CD4-positive, alpha-beta T cell treated with Interleukin-15 for 4 hours (primary cell): ENCODE data around the gene ADH5.
"Not testable (repeated sequence)": the region's sequence is repeated elsewhere in the genome, so short reads cannot be mapped to it uniquely, and the experiment has no call there.

Experiments
- DNase-seq: peaks from one replicate; pipeline ENCODE4 v3.0.0-alpha.2; 2020; ENCODE audit warnings: low spot score

ADH5 gene

DNA sequence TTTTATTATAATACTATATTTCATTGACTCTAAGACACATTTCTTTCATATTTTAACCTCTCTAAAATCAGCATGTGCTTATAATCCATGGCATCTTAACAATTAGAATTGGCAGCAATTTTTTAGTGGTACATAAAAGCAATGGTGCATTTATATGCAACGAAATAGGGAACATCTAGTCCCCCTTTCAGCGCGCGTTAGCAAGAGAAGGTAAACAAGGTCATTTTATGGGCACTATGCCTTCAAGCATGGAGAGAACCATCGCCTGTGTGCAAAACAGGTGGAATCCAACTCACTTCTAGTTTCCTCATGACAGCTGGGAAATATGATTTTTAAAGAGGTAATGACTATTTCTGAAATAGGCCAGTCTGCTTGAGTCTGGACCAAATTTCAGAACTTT, 6.4 kb downstream of the ADH5 start:
- DNase-seq, result no peak

DNA sequence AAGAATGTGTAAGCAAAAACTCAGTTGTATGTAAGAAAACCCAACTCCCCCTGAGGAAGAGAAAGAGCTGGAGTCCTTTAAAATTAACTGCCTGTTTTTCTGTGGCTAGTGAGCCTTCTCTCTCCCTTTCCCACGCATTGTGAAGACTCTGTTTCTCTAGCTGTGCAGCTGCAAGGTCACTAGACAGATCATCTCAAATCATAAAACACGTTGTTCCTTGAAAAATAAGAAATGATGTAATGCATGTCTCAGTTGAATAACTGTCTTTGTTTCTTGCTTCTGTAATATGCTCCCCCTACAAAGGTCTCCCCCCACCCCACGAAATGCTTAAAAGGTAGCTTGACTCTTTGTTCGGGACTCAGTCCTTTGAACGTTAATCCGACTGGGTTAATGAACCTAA, 7.7 kb downstream of the ADH5 start:
- not testable (repeated sequence) for DNase-seq

DNA sequence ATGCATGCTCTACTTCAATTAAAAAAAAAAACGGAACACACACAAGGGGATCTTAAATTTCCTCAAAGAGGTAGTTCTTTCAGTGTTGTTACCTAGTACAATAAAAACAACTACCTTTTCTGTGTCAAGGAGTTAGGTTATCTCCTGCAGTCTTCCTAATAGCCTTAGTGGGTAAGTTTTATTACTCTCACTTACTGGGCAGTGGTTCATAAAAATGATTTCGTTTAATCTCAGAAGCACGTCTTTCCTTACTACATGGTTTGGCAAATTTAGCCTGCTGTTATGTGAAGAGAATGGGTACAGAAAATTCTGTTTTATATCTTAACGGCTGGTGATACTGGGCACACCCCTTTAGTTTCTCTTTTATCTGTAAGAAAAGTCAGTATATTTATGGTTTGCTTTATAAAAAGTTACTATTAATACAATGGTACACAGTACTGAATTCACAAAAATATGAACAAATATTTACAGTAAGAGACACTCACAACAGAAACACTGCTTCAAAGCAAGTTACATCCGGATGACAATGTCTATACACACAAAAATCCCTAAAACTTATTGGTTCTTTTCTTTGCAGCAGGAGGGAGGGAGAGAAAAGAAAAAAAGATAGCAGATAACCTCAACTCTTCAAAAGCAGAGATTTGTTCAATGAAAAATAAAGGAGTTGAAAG, 8.8 kb downstream of the ADH5 start:
- no peak for DNase-seq

DNA sequence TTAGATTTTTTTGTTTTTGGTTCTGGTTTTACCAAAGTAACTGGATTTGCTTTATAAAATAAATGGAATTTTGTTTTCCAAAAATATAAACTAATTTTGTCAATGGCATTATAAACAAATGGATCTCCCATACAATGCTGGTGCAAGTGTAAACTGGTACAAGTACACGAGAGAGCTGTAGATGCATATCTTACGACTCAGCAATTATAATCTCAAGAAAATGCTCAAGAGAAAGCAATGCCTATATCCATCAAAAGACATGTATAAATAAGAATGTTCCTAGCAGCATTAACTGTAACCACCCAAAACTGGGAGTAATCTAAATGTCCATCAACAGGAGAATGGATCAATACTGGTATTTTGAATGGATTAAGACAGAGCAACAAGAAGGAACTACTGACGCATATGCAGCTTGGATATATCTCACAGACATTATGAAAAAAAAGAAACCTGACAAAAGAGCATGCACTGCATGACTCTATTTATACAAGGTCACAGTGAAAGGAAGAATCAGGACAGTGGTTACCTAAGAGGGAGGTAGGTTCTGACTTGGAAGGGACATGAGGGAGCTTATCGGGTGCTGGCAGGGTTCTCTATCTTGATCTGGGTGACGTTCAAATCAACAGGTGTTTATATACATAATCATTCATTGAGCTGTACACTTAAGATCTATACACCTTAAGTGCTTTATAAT, 9.5 kb downstream of the ADH5 start:
- DNase-seq, result no peak

DNA sequence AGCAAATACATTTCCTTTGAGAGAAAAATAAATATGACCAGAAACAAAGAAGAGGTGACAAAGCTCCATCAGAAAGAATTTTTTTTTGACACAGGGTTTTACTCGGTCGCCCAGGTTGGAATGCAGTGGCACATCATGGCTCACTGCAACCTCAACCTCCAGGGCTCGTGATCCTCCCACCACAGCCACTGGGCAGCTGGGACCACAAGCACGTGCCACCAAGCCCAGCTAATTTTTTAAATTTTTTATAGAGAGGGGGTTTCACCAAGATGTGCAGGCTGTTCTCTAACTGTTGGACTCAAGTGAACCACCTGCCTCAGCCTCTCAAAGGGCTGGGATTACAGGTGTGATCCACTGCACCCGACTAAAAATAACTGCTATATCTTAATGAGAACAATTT, 10.3 kb downstream of the ADH5 start:
- no peak for DNase-seq

DNA sequence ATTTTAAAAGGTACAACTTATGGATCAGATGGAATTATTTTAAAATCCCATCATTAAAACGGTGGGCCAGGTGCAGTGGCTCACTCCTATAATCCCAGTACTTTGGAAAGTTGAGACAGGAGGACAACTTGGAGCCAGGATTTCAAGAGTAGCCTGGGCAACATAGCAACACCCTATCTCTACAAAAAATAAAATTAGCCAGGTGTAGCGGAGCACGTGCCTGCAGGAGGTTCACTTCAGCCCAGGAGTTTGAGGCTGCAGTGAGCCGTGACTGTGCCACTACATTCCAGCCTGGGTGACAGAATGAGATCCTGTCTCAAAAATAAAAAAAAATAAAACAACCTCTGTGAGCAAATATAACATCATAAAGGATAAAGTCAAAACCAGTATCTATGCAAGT, 11.4 kb downstream of the ADH5 start:
- no peak for DNase-seq

DNA sequence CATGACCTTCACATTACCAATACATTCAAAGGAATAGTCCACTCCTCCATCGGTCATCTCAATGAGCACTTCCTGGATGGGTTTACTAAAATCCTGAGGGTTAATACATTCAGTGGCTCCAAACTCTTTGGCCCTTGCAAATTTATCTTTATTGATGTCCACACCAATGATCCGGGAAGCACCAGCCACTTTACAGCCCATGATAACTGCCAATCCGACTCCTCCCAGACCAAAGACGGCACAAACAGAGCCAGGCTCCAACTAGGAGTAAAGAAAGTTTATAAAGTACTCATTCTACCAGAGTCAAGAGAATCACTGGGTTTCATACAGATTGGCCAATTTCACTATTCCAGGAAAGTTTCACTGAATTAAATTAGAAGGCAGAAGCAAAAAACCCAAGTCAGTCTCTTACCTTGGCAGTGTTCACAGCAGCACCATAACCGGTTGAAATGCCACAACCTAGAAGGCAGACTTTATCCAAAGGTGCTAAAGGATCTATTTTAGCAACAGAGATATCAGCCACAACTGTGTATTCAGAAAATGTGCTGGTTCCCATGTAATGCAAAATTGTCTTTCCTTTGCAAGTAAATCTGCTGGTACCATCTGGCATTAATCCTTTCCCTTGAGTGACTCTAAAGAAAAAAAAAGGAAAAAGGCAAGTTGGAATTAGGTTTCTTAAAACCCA, 12.2 kb downstream of the ADH5 start:
- no peak for DNase-seq

DNA sequence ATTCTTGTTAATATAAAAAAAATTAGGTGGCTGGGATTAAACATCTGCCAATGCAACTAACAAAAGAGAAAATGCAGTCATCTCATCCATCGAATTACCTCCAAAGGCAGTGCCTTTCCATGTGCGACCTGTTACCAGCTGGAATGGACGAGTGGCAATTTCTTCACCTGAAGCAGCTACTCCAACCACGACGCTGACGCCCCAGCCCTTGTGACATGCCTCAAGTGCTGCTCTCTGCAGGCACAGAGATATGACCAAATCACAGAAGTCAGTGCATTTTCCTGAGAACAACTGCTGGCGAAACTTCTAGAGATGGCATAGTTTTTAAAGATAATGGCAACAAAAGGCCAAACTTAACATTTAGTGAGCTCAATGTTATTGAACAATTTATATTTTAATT, 13.8 kb downstream of the ADH5 start:
- DNase-seq, result no peak

DNA sequence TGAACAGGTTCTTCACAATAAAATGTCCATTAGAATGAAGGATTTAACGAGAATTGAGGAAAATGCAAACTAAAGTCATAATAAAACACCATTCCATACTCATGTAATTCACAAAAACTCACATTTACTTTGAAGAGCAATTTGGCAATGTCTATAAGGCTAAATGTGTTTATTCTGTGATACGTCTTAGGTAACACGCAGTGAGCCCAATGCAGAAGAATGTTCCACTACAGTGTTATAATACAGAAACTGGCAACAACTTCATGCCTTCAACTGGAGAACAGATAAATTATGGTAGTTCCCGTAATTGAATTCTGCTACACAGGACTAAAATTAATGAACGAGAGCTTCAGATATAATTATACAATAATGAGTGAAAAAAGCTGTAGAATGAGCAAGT, 17.4 kb downstream of the ADH5 start:
- DNase-seq, result no peak

DNA sequence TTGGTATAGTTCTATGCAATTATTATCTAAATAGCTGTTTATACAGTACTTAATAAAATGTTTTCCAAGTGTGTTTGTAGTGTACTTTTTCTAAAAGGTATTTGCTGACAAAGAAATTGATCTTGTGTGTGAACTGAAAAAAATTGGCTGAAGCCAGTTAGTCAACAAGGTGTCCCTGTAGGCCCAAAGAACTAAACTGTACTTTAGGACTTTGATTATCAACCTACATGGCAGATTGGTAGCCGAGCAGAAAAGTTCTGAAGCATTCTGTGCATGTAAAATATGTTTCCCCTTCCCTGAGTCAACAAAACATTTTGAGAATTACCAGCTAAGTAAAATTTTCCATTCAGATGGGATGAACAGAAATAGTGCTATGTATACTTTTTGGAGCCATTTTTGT, 21.0 kb downstream of the ADH5 start:
- DNase-seq, result no peak

DNA sequence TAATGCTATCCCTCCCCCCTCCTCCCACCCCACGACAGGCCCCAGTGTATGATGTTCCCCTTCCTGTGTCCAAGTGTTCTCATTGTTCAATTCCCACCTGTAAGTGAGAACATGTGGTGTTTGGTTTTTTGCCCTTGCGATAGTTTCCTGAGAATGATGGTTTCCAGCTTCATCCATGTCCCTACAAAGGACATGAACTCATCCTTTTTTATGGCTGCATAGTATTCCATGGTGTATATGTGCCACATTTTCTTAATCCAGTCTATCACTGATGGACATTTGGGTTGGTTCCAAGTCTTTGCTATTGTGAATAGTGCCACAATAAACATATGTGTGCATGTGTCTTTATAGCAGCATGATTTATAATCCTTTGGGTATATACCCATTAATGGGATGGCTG, 23.1 kb downstream of the ADH5 start:
- DNase-seq, result not testable (repeated sequence)

DNA sequence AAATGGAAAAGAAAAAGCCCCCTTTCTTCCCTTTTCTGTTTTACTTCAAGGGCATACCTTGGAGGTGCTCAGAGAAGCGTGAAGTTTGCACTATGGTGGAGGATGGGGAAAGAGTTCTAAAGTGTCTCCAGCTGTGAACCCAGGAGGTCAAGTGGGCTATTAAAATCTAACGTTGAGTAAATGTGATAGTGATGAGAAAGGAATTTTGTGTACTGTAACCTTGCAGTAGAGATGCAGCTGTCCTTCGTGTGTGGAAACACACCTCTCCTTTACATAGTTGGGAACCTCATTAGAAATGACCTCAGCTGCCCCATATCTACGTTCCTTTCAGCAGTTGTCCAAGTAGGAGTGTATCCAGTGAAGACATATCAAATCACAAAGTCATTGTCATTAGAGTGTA, 26.5 kb downstream of the ADH5 start:
- no peak for DNase-seq

DNA sequence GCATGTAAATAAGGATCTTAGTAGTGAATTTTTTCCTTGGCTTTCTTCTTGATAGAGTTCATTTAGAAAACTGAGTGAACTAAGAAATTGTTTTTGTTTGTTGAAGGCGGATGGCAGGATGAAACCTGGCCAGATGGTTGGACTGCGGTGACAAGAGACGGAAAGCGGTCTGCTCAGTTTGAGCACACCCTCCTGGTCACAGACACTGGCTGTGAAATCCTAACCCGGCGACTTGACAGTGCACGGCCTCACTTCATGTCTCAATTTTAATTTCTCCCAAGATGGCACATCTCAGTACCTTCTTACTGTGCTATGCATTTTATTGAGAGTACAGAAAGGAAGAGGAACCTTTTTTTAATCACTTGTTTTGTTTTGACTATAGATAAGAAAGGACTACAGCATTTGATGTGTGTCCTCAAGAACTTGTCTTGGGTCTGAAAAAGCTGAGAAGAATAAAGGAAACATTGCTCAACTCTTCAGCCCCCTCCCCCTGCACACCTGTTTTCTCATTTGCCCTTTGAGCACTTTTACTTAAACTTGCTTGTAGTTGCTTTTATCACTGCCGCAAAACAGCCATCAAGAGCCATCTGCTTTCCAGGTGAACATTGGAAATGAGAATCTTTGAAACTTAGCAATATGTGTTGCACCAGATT, 27.4 kb downstream of the ADH5 start:
- no peak for DNase-seq

DNA sequence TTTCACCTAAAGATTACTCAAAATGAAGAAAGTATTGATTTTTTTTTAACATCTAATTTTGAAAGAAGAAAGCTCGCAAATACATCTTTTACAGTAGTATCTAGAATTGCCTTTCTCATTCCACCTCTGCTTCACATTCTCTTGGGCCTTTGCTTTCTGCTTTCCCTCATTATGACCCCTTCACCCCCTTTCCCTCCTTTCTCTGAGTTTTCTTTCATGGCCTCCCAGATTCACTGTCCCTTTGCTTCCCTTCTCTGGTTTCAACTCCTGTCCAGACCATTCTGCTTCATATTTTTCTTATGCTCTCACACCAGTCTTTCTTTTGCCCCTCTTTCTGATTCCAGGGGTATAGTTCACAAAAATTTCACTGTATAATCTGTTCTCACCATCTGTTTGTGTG, 29.0 kb downstream of the ADH5 start:
- no peak for DNase-seq

DNA sequence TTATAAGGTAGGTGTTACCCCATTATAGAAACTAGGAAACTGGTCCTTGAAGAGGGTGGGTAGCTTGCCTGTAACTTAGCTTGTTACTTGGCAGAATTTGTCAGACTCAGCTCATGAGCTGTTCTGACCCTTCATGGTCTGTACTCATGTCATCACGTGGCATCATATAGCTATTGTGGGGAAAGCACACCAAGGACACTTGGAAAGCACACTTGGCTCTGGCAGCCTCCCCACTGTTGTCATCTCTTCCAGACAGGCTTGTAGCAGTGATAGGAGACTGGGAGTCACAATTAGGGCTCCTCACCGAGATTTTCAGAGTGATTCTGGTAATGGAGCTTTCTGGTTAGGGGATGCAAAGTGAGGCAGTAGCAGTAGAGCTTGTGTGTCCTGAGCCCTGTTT, 30.4 kb downstream of the ADH5 start:
- no peak for DNase-seq

DNA sequence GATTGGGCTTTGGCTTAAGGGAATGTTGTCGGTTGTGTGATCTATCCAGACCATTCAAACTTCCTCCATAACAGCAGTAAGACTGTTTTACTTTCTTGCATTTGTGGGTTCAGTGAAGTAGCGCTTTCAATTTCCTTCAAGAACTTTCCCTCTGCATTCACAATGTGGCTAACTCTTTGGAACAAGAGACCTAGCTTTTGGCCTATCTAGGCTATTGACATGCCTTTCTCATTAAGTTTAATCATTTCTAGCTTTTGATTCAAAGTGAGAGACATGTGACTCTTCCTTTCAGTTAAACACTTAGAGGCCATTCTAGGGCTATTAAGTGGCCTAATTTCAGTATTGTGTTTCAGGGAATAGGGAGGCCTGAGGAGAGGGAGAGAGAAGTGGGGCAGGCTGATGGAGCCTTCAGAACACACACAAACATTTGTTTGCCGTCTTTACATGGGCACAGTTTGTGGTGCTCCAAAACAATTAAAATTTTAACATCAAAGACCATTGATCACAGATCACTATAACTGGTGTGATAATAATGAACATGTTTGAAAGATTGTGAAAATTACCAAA, 34.1 kb downstream of the ADH5 start:
- DNase-seq, result no peak

DNA sequence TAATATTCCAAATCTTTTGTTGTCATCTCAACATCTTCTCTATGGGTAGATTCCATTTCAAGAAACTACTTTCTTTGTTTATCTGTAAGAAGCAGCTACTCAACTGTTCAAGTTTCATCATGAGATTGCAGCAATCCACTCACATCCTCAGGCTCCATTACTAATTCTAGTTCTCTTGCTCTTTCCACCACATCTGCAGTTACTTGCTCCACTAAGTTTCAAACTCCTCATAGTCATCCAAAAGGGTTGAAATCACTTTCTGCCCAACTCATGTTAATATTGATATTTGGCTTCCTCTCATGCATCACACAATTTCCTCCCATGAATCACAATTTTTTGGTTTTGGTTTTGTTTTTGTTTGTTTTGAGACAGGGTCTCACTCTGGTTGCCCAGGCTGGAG, 35.7 kb downstream of the ADH5 start:
- DNase-seq, result no peak

DNA sequence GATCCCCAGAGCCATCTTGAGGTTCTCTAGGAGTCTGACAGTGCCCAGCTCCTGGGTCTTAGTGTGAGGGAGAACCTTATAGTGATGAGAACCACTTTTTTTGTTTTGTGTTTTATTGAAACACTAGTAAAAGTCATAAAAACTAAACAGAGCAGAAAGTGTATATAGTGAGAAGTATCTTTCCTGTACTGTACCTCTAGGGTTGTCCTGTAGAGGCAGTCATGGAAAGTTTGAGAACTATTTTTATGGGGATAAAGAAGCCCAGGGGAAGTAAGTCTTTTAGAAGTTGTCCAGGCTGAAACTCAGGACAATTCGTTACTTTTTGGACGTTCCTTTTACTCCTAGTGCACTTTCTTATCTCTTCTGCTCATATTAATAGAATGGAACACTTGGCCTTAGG, 40.9 kb downstream of the ADH5 start:
- DNase-seq, result no peak

DNA sequence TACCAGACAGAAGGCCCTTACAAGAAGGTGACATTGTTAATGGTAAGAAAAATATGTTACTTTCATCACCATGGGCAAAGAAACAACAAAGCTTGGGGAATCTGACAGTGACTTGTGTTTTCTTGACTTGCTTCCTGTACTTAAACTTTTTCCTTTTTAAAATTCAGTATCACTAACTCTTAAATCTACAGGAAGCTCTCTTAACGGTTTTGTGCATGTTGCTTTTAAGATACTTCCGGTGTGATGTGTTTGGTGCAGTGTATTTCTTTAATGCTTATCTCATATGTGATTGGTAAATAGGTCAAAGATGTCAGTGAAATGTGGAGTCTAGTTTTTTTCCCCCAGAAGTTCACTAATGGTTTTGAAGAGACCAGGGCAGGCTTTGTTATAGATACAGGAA, 45.2 kb downstream of the ADH5 start:
- DNase-seq, result peak; percentile 41

DNA sequence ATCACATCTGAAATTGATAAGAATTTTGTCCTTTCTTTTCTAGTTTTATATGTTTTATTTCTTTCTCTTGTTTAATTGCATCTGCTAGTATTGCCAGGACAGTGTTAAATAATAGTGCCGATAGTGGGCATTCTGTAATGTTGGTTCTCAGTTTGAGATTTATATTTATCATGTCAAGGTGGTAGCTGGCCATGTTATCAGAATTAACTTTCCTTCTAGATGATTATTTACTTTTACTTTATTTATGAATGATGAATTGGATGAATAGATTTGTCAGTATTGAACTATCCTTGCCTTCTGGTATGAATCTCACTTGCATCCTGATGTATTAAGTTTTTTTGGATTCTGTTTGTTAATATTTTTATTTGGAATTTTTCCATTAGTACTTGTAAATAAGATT, 50.4 kb downstream of the ADH5 start:
- DNase-seq, result no peak

DNA sequence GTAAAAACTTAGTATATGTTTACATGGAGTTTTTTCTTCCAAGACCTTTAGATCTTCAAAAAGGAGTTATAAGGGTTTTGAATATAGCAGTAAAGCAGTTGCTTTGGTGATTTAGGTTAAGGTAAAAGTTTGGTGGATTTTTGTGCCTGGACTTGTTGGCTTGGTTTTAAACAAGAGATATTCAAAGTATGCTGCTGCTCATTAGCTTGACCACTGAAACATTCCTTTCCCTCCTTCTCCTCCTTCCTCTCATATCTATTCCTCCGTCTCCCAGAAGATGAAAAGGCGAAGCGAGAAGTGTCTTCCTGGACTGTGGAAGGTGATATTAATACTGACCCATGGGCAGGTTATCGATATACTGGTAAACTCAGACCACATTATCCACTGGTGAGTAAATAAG, 54.6 kb downstream of the ADH5 start:
- DNase-seq, result no peak

DNA sequence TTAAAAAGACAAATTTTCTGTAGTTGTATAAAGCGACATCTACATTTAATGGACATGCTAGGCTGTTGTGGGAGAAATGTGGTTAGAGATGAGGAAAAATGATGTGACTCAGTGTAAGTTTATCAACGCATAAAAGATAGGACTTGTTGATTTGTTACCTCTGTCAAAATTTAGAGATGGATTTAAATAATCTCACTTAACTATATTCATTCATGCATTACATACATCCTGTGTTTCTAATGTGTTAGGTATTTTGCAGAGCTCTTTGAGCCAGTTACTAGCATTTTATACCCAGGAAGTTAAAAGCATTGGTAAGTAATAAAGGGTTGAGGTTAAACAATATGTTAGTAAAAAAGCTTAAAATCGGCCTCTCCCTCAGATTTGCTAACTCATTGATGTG, 58.7 kb downstream of the ADH5 start:
- DNase-seq, result no peak
